ENCODE results near the gene EPHB2. TPM values are rescaled to one million over a fixed set of nuclear protein-coding genes. Genes with fewer than 3 reads are reported as not detected.
"Not testable (repeated sequence)": the region's sequence is repeated elsewhere in the genome, so short reads cannot be mapped to it uniquely, and the experiment has no call there.

EPHB2 gene
- total RNA-seq, 6 experiments from 2014 or later: 0.24 to 1.8 (median 0.62) TPM

GRCh38 chr1:22837332-22837731 is 126.7 kb downstream of the EPHB2 start:
- Histone ChIP-seq H3K27me3 (no peaks in the 10 kb centered on the region), H3K27ac (no peak overlapping the region), H3K9me3 (no peaks in the 10 kb centered on the region), H3K36me3 (no peaks in the 10 kb centered on the region), H3K4me1 (no peaks in the 10 kb centered on the region), H3K4me3 (no peak overlapping the region)
- DNase-seq: no peak
- no peak for ATAC-seq
- WGBS (ENCODE audit: insufficient coverage, low coverage, low lambda C conversion rate, missing lambda C conversion rate): 96% methylated on average over 3 of the region's 3 CpGs
- TF ChIP-seq POLR2A (IDR thresholded peaks at IDR 0.05) (no peak), CTCF (IDR thresholded peaks at IDR 0.05) (no peak)
- intact Hi-C loops (cut with DNase I): no loop called here

GRCh38 chr1:22838965-22839364 is 128.3 kb downstream of the EPHB2 start:
- Histone ChIP-seq H3K27me3 (no peaks in the 10 kb centered on the region), H3K4me3 (no peak overlapping the region), H3K27ac (no peak overlapping the region), H3K9me3 (no peaks in the 10 kb centered on the region), H3K36me3 (no peaks in the 10 kb centered on the region), H3K4me1 (no peaks in the 10 kb centered on the region)
- WGBS (ENCODE audit: insufficient coverage, low coverage, low lambda C conversion rate, missing lambda C conversion rate): 40% methylated on average over 4 of the region's 5 CpGs
- ATAC-seq: no peak
- no peak for DNase-seq
- intact Hi-C loops (cut with DNase I): no loop called here
- TF ChIP-seq CTCF (IDR thresholded peaks at IDR 0.05) (no peak), POLR2A (IDR thresholded peaks at IDR 0.05) (no peak)

- Histone ChIP-seq H3K9me3 (no peaks in the 10 kb centered on the region), H3K4me1 (no peaks in the 10 kb centered on the region), H3K36me3 (no peaks in the 10 kb centered on the region), H3K4me3 (no peak overlapping the region), H3K27ac (no peak overlapping the region), H3K27me3 (no peaks in the 10 kb centered on the region)
- WGBS (ENCODE audit: insufficient coverage, low coverage, low lambda C conversion rate, missing lambda C conversion rate): 73% methylated on average over 6 of the region's 6 CpGs
- TF ChIP-seq CTCF (IDR thresholded peaks at IDR 0.05) (no peak), POLR2A (IDR thresholded peaks at IDR 0.05) (no peak)
- intact Hi-C loops (cut with DNase I): no loop called here
- DNase-seq (peak in 1 of 3 donors; percentile 32), ATAC-seq (no peak)
These were observed 129.2 kb downstream of the EPHB2 start for GRCh38 chr1:22839806-22840205.

- intact Hi-C loops (cut with DNase I): no loop called here
- DNase-seq (no peak), ATAC-seq (no peak)
- Histone ChIP-seq H3K36me3 (no peaks in the 10 kb centered on the region), H3K4me3 (no peak overlapping the region), H3K27ac (no peak overlapping the region), H3K9me3 (no peaks in the 10 kb centered on the region), H3K27me3 (no peaks in the 10 kb centered on the region), H3K4me1 (no peaks in the 10 kb centered on the region)
- TF ChIP-seq POLR2A (IDR thresholded peaks at IDR 0.05): no peak
- no peak for TF ChIP-seq CTCF (IDR thresholded peaks at IDR 0.05)
- 70% methylated on average over 2 of the region's 3 CpGs for WGBS (ENCODE audit: insufficient coverage, low coverage, low lambda C conversion rate, missing lambda C conversion rate)
These were observed 130.5 kb downstream of the EPHB2 start for GRCh38 chr1:22841142-22841541.

- H3K4me3 ChIP-seq: no peak overlapping the region
- no peak for DNase-seq
- H3K9me3 ChIP-seq: no peaks in the 10 kb centered on the region
- H3K4me1 ChIP-seq: no peaks in the 10 kb centered on the region
- H3K27ac ChIP-seq: no peak overlapping the region
- WGBS (ENCODE audit: insufficient coverage, low coverage, low lambda C conversion rate, missing lambda C conversion rate): 65% methylated on average over 6 of the region's 8 CpGs
- no peak for TF ChIP-seq POLR2A (IDR thresholded peaks at IDR 0.05)
- intact Hi-C loops (cut with DNase I): no loop called here
- no peaks in the 10 kb centered on the region for H3K27me3 ChIP-seq
- H3K36me3 ChIP-seq: no peaks in the 10 kb centered on the region
- no peak for ATAC-seq
These were observed 131.2 kb downstream of the EPHB2 start for GRCh38 chr1:22841860-22842281.

GRCh38 chr1:22843441-22844183 is 133.0 kb downstream of the EPHB2 start:
- ATAC-seq; H3K27me3 ChIP-seq; H3K9me3 ChIP-seq; H3K4me1 ChIP-seq; H3K36me3 ChIP-seq; H3K4me3 ChIP-seq; DNase-seq; H3K27ac ChIP-seq; intact Hi-C loops (cut with DNase I): not testable (repeated sequence)
- WGBS (ENCODE audit: insufficient coverage, low coverage, low lambda C conversion rate, missing lambda C conversion rate): 84% methylated on average over 10 of the region's 11 CpGs
